Heart left ventricle (tissue), 13 donors: ENCODE data around the gene MET.

Source experiments
- CTCF ChIP-seq, 12 donors: fragments of 200-600 bp; sonication (generic) in 4 of 12; IDR thresholded peaks; one replicate each; pipeline versions ENCODE4 v1.5.0 to v1.8.0; 2018 to 2022; ENCODE audit warnings: antibody characterized with exemption in 12 of 12, mild to moderate bottlenecking in 5 of 12
- POLR2A ChIP-seq, 2 donors: fragments of 450-650 bp; IDR thresholded peaks; one replicate each; pipeline ENCODE4 v1.6.1; 2017; ENCODE audit warnings: antibody characterized with exemption in 2 of 2, mild to moderate bottlenecking in 2 of 2, moderate library complexity in 2 of 2
- donor health status: ischemic (EF 13 %, LVEDD 7.1; RV severe dilation, severe dysfunction).
- donor health status: DM: no; HTN: yes; CAD: no.
- donor health status: DM: no; HTN: no; CAD: no.
- donor health status: ischemic (EF 25% LVEDD 6.9; RV normal size, moderate dysfunction).
- donor health status: ischemic (EF 25% LVEDD 5.7; RV mildly dilated, moderate dysfunction).
- donor health status: ischemic (EF 35%, LVEDD 5.7; RV mildly dilated, moderate dysfunction).
- donor health status: nonischemic (EF 11% LVEDD 7.7; RV severe dilation, severe dysfunction).
- donor health status: DM: yes; HTN: yes; CAD: no.
- donor health status: PGD.
- donor health status: ischemic (EF 29% LVEDD 5.4; RV normal size, mild dysfunction).
- donor health status: nonischemic (EF 23%, LVEDD 6.1; RV moderate dilation, normal function).

- no peak for TF ChIP-seq CTCF (IDR thresholded peaks at IDR 0.05)
- TF ChIP-seq POLR2A (IDR thresholded peaks at IDR 0.05): no peak
Measured at GRCh38 chr7:116832692-116833091, 160.7 kb downstream of the MET start.
